KMS-11 (cell line): ENCODE results near the gene HLA-DOB.
A peak's percentile ranks its signal among the peaks of the same experiment; 100 is the strongest.

ENCODE experiments used
- H2AFZ ChIP-seq: fragments of 200-600 bp; sonication (generic); 2 replicates; pipeline ENCODE4 v1.6.1; 2016; ENCODE audit warnings: antibody characterized with exemption, mixed run types, low read depth
- H3K27ac ChIP-seq: fragments of 200-600 bp; sonication (generic); 2 replicates; pipeline ENCODE4 v1.6.1; 2016; ENCODE audit warnings: mild to moderate bottlenecking, mixed run types
- H3K27me3 ChIP-seq: fragments of 200-600 bp; sonication (generic); 2 replicates; pipeline ENCODE4 v1.6.1; 2017; ENCODE audit warnings: mild to moderate bottlenecking, low read depth, mixed run types, moderate library complexity; ENCODE audit not compliant: insufficient read depth
- H3K36me3 ChIP-seq: fragments of 200-600 bp; sonication (generic); 2 replicates; pipeline ENCODE4 v1.6.1; 2017; ENCODE audit warnings: mild to moderate bottlenecking, mixed run types; ENCODE audit not compliant: insufficient read depth
- H3K4me1 ChIP-seq: fragments of 200-600 bp; sonication (generic); 2 replicates; pipeline ENCODE4 v1.6.1; 2016; ENCODE audit warnings: mild to moderate bottlenecking, low read depth, mixed run types; ENCODE audit not compliant: poor library complexity, severe bottlenecking
- H3K4me2 ChIP-seq: fragments of 200-600 bp; sonication (generic); 2 replicates; pipeline ENCODE4 v1.7.0; 2016; ENCODE audit warnings: mild to moderate bottlenecking, mixed run types
- H3K4me3 ChIP-seq: fragments of 200-600 bp; sonication (generic); IDR thresholded peaks from 2 replicates; pipeline ENCODE4 v1.6.1; 2017; ENCODE audit warnings: low read depth, low read length, mixed read lengths; ENCODE audit not compliant: insufficient read depth
- H3K79me2 ChIP-seq: fragments of 200-600 bp; sonication (generic); 2 replicates; pipeline ENCODE4 v1.6.1; 2016; ENCODE audit warnings: low read depth, mixed run types; ENCODE audit not compliant: insufficient read depth
- H3K9ac ChIP-seq: fragments of 200-600 bp; sonication (generic); 2 replicates; pipeline ENCODE4 v1.6.1; 2016; ENCODE audit warnings: mild to moderate bottlenecking, mixed run types
- H4K20me1 ChIP-seq: fragments of 200-600 bp; sonication (generic); 2 replicates; pipeline ENCODE4 v1.6.1; 2016; ENCODE audit warnings: mild to moderate bottlenecking, mixed run types; ENCODE audit not compliant: insufficient read depth
- TF ChIP-seq, protein P1 (sequence below): fragments of 200-600 bp; sonication (generic); conservative IDR thresholded peaks from 2 replicates; pipeline ENCODE4 v1.6.1; 2017; ENCODE audit warnings: low read depth, mild to moderate bottlenecking, antibody characterized with exemption, low read length, moderate library complexity, mixed read lengths

Gene HLA-DOB

DNA sequence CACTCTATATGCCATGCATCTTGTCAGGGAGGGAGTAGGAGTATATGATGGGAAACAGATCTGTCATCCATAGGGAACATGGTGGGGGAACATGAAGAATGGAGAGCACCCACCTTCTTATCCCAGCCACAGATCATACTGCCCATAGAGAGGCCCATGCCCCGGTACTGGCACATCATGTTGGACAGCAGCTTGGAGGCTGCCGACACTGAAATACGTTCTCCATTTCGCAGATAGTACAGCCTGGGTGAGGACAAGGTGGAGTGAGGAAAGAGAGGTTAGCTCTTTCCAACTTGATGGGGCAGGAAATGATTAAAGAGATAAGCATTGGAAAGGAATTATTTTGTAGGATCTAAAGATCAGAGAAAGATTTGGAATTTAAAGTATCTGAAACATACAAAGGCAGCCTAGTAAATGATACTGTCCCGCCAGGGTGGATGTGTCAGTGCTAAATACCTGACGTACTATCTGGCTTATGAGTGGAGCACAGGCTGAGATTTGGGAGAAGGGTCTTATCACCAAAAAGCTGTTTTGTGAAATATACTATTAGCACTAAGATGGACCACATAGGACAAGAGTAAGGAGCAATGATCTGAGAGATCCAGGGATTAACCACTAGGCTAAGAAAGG, 25.3 kb upstream of the HLA-DOB start:
- H3K36me3 ChIP-seq = peaks cover 3% of the 10 kb centered on the region; the same call in 1 of the 2 replicates
- H3K27ac ChIP-seq = no peak overlapping the region
- H3K27me3 ChIP-seq = no peaks in the 10 kb centered on the region
- H2AFZ ChIP-seq = no peak overlapping the region
- H3K4me1 ChIP-seq = peaks cover 53% of the 10 kb centered on the region
- H3K79me2 ChIP-seq = peaks cover 15% of the 10 kb centered on the region; the same call in 1 of the 2 replicates
- H3K4me3 ChIP-seq = no peak overlapping the region
- TF ChIP-seq, protein P1, sequence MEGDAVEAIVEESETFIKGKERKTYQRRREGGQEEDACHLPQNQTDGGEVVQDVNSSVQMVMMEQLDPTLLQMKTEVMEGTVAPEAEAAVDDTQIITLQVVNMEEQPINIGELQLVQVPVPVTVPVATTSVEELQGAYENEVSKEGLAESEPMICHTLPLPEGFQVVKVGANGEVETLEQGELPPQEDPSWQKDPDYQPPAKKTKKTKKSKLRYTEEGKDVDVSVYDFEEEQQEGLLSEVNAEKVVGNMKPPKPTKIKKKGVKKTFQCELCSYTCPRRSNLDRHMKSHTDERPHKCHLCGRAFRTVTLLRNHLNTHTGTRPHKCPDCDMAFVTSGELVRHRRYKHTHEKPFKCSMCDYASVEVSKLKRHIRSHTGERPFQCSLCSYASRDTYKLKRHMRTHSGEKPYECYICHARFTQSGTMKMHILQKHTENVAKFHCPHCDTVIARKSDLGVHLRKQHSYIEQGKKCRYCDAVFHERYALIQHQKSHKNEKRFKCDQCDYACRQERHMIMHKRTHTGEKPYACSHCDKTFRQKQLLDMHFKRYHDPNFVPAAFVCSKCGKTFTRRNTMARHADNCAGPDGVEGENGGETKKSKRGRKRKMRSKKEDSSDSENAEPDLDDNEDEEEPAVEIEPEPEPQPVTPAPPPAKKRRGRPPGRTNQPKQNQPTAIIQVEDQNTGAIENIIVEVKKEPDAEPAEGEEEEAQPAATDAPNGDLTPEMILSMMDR = no peak
- H3K9ac ChIP-seq = no peak overlapping the region
- no peaks in the 10 kb centered on the region for H4K20me1 ChIP-seq
- peak overlapping the region; percentile 92; the same call in 1 of the 2 replicates for H3K4me2 ChIP-seq

DNA sequence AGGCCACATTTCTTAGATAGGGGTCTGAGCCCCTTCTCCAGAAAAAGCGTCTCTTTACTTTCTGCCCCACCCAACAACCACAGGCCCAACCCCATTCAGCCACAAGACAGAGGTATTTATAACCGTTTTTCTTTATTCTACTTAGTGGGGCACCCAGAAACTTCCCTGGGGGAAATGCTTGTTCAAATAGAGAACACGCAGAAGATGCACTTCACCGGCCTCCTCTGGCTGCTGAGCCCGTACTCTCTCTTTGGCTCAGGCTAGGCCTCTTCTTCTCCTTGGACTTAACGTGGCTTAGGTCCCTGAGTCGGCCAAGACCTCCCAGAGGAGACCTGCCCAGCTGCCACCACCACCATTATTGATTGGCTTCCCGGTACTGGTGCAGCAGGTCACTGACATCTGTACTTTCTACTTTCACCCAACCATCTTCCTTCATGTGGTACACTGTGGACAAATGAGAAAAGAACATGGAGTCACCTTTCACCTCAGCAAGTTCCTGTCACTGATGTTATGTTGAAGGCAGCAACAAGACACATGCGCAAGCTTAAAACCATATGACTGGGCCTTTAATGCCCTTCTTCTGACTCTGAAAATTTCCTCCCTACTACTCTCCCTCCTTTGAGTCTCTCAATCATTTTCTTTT, 23.9 kb upstream of the HLA-DOB start:
- Histone ChIP-seq H3K4me3 (no peak overlapping the region), H3K27ac (no peak overlapping the region), H2AFZ (no peak overlapping the region), H3K79me2 (peaks cover 26% of the 10 kb centered on the region; the same call in 1 of the 2 replicates), H4K20me1 (no peaks in the 10 kb centered on the region), H3K27me3 (no peaks in the 10 kb centered on the region), H3K4me1 (peaks cover 52% of the 10 kb centered on the region), H3K9ac (no peak overlapping the region), H3K36me3 (peaks cover 3% of the 10 kb centered on the region; the same call in 1 of the 2 replicates), H3K4me2 (no peak overlapping the region)
- TF ChIP-seq, protein P1 = no peak

DNA sequence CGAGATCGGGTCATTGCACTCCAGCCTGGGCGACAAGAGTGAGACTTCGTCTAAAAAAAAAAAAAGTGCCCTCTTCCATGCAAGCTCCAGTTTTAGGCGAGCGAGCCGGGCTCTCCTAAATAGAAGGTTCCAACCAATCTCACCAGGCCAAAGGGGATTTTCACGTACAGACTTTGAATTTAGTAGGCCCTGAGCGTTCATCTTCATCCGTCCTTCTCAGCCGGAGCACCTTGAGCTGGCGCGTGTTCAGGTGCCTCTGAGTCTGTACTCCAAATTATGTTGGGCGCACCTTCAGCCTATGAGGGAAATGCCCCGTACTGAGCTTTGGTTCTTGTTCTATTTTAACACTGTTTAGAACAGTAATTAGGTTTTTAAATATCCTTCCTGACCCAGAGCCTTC, 22.6 kb upstream of the HLA-DOB start:
- Histone ChIP-seq H2AFZ (no peak overlapping the region), H3K9ac (no peak overlapping the region), H3K27ac (peak overlapping the region; percentile 72; the same call in 1 of the 2 replicates), H3K36me3 (peaks cover 3% of the 10 kb centered on the region; the same call in 1 of the 2 replicates), H3K79me2 (peaks cover 26% of the 10 kb centered on the region; the same call in 1 of the 2 replicates), H3K4me2 (no peak overlapping the region), H3K4me3 (no peak overlapping the region), H4K20me1 (no peaks in the 10 kb centered on the region), H3K4me1 (peaks cover 42% of the 10 kb centered on the region), H3K27me3 (no peaks in the 10 kb centered on the region)
- TF ChIP-seq, protein P1 = no peak

DNA sequence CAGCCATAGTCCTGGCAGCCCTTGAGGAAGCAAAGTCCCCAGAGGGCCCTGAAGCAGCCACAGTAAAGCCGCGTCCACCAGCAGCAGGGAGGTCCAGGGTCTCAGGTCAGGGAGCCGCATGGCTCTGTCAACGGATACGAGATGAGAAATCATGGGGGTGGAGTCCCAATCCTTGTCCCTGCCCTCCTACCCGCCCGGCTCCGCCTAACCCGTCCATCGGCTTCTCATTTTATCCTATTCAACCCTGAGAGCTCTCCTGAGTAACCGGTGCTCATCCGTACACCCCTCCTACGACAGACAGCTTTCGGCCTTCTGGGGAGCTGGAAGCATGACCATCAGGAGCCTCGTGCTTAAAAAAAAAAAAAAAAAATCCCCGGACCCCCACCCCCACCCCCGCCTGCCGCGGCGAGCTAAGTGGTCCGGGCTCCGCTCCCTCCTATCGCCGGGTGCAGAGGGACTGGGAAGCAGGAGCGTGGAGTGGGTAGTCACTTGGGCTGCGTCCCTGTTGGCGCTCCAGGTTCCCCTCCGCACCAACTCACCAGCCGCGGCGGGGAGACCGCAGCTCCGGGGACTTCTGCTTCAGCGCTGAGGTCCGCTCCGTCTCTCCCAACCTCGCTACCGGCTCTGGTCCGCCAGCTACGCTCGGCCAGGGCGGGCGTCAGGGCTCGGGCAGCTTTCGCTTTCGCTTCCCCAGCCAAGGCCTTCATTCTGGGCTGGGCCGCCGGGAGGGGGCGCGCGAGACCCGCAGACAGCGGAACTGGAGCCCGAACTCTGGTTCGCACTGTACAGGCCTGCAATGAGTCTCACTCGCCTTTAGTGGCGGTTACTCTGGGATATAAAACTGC, 21.5 kb upstream of the HLA-DOB start, which contains the start of gene TAP2:
Gene TAP2, minus strand, starts transcription at position 626 of the 845 bp plus-strand sequence. Its CDS starts 506 bp downstream, at position 120.
- peak within 1 kb of the TSS; percentile 88 for H3K9ac ChIP-seq
- H3K4me2 ChIP-seq = peak within 1 kb of the TSS; percentile 89
- H2AFZ ChIP-seq = peak within 1 kb of the TSS; percentile 70
- TF ChIP-seq, protein P1 = peak; percentile 80
- peak within 1 kb of the TSS; percentile 72 for H3K27ac ChIP-seq
- H3K36me3 ChIP-seq = peaks cover 3% of the 10 kb centered on the region; the same call in 1 of the 2 replicates
- peaks cover 42% of the 10 kb centered on the region for H3K4me1 ChIP-seq
- no peak within 1 kb of the TSS for H3K4me3 ChIP-seq
- H3K27me3 ChIP-seq = no peaks in the 10 kb centered on the region
- no peaks in the 10 kb centered on the region for H4K20me1 ChIP-seq
- H3K79me2 ChIP-seq = peaks cover 22% of the 10 kb centered on the region; the same call in 1 of the 2 replicates
